HL-60 (cell line): Measurements from ENCODE around the gene ALOX12.

Experiments used
- GABPA ChIP-seq: IDR thresholded peaks from 2 replicates; pipeline ENCODE4 v1.6.1; 2012; ENCODE audit warnings: low read depth
- POLR2AphosphoS5 ChIP-seq: IDR thresholded peaks from 2 replicates; pipeline ENCODE4 v1.6.1; 2012; ENCODE audit warnings: low read depth
- SPI1 ChIP-seq: IDR thresholded peaks from 2 replicates; pipeline ENCODE4 v1.6.1; 2012; ENCODE audit warnings: low read depth, mild to moderate bottlenecking, borderline replicate concordance
- TF ChIP-seq, protein P1 (sequence below): IDR thresholded peaks from one replicate; pipeline ENCODE4 v1.5.1; 2011; ENCODE audit warnings: low read length, control low read depth, inconsistent platforms; ENCODE audit not compliant: insufficient read depth
- TF ChIP-seq, protein P2 (sequence below): IDR thresholded peaks from 2 replicates; pipeline ENCODE4 v1.6.1; 2012; ENCODE audit warnings: low read depth; ENCODE audit not compliant: insufficient replicate concordance

DNA sequence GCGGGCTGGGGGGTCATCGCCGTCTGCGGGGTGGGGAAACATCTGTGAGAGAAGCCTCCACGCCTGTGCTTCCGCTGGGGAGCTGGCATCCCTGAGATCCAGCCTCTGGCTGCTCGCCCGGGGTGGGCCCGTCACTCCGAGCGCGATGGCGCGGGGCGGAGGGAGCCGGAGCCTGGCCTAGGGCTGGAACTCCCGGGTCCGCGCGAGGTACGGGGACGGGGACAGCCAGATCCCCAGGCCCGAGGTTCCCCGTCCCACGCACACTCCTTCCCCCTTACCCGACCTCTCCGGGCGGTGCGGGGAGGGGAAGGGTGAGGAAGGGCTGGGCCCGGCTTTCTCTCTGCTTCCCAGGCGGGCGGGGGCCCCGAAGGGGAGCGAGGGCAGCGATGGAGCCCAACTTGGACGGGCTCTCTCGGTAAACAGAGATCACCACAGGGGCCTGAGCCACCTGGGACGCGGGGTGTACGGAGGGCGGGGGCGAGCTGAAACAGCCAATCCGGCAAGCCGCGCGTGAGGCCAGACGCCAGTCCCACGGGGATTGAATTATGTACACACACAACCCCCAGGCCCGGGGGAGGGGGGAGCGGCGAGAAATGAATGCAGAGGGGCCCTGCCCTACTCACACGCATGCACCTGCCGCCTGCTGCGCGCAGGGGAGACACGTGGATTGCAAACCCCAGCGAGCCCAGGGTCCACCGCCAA is 47.8 kb downstream of the ALOX12 start, which contains the start of gene SLC16A11:
- TF ChIP-seq, protein P1, sequence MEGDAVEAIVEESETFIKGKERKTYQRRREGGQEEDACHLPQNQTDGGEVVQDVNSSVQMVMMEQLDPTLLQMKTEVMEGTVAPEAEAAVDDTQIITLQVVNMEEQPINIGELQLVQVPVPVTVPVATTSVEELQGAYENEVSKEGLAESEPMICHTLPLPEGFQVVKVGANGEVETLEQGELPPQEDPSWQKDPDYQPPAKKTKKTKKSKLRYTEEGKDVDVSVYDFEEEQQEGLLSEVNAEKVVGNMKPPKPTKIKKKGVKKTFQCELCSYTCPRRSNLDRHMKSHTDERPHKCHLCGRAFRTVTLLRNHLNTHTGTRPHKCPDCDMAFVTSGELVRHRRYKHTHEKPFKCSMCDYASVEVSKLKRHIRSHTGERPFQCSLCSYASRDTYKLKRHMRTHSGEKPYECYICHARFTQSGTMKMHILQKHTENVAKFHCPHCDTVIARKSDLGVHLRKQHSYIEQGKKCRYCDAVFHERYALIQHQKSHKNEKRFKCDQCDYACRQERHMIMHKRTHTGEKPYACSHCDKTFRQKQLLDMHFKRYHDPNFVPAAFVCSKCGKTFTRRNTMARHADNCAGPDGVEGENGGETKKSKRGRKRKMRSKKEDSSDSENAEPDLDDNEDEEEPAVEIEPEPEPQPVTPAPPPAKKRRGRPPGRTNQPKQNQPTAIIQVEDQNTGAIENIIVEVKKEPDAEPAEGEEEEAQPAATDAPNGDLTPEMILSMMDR = no peak
- TF ChIP-seq POLR2AphosphoS5 (no peak), SPI1 (no peak), GABPA (no peak)
- TF ChIP-seq, protein P2, sequence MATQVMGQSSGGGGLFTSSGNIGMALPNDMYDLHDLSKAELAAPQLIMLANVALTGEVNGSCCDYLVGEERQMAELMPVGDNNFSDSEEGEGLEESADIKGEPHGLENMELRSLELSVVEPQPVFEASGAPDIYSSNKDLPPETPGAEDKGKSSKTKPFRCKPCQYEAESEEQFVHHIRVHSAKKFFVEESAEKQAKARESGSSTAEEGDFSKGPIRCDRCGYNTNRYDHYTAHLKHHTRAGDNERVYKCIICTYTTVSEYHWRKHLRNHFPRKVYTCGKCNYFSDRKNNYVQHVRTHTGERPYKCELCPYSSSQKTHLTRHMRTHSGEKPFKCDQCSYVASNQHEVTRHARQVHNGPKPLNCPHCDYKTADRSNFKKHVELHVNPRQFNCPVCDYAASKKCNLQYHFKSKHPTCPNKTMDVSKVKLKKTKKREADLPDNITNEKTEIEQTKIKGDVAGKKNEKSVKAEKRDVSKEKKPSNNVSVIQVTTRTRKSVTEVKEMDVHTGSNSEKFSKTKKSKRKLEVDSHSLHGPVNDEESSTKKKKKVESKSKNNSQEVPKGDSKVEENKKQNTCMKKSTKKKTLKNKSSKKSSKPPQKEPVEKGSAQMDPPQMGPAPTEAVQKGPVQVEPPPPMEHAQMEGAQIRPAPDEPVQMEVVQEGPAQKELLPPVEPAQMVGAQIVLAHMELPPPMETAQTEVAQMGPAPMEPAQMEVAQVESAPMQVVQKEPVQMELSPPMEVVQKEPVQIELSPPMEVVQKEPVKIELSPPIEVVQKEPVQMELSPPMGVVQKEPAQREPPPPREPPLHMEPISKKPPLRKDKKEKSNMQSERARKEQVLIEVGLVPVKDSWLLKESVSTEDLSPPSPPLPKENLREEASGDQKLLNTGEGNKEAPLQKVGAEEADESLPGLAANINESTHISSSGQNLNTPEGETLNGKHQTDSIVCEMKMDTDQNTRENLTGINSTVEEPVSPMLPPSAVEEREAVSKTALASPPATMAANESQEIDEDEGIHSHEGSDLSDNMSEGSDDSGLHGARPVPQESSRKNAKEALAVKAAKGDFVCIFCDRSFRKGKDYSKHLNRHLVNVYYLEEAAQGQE = no peak
